ENCODE measurements around the gene ARHGAP9. TPM values are rescaled to one million over a fixed set of nuclear protein-coding genes. Genes with fewer than 3 reads are reported as not detected.
A peak's percentile ranks its signal among the peaks of the same experiment; 100 is the strongest.

The ARHGAP9 gene
- polyA plus RNA-seq, 1 of the 3 experiments (the other 2 are of a cell fraction), result 0.66 TPM

DNA sequence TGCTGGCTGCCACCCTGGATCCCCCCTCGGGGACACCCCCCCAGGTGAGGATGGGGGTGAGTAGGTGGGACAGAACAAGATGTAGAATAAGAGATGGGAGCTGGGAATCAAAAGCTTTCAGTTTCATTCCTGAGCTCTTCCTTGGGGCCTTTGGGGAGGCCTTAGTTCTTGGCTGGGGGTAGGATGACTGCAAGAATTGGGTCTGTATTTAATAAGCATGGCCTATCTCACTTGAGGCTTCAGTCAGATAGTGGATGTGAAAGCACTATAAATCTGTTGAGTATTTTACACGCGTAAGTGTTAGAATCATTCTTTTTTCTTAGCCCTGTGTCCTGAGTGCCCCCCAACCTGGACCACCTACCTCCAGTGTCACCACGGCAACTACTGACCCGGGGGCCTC is 47.5 kb upstream of the ARHGAP9 start:
- Histone ChIP-seq H3K36me3 (replicated peaks in 1 of 2; ENCODE audit: control insufficient read depth in 1 of 2, insufficient read depth in 2 of 2, low read length in 1 of 2) (peaks cover 30 to 78% of the 10 kb centered on the region in 2 experiments), H4K20me1 (ENCODE audit: insufficient read depth) (peaks cover 9% of the 10 kb centered on the region; the same call in 1 of the 2 replicates), H3F3A (replicated peaks; ENCODE audit: insufficient read depth) (peaks cover 18% of the 10 kb centered on the region), H3K9me2 (no peaks in the 10 kb centered on the region), H3K4me1 (ENCODE audit: control insufficient read depth in 1 of 2, insufficient read depth in 2 of 2, low read depth in 1 of 2, low read length in 1 of 2) (peaks cover 6 to 20% of the 10 kb centered on the region in 2 experiments), H3K4me2 (no peak overlapping the region), H3K79me2 (ENCODE audit: insufficient read depth) (peaks cover 28% of the 10 kb centered on the region), H2AFZ (ENCODE audit: low read depth) (no peak overlapping the region), H3K27ac (ENCODE audit: low read depth in 2 of 2, low read length in 1 of 2) (peak overlapping the region in 1 of 2 experiments; percentile 19; a peak in 1 of 4 replicates), H3K4me3 (ENCODE audit: low read depth in 2 of 2, low read length in 1 of 2) (no peak overlapping the region), H3K9ac (no peak overlapping the region), H3K27me3 (ENCODE audit: insufficient read depth) (no peaks in the 10 kb centered on the region), H3K9me3 (no peaks in the 10 kb centered on the region)
- no peak for TF ChIP-seq TEAD4 (IDR thresholded peaks at IDR 0.05; ENCODE audit: borderline replicate concordance, insufficient read depth)
- no peak for TF ChIP-seq GATA2 (CRISPR knock-in tag; IDR thresholded peaks at IDR 0.05)
- no peak for TF ChIP-seq FOSL2 (IDR thresholded peaks at IDR 0.05; ENCODE audit: borderline replicate concordance, low read depth)
- TF ChIP-seq, protein P1, sequence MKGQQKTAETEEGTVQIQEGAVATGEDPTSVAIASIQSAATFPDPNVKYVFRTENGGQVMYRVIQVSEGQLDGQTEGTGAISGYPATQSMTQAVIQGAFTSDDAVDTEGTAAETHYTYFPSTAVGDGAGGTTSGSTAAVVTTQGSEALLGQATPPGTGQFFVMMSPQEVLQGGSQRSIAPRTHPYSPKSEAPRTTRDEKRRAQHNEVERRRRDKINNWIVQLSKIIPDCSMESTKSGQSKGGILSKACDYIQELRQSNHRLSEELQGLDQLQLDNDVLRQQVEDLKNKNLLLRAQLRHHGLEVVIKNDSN (IDR thresholded peaks at IDR 0.05; ENCODE audit: borderline replicate concordance, low read depth), result no peak
- TF ChIP-seq MEF2A (IDR thresholded peaks at IDR 0.05; ENCODE audit: borderline replicate concordance, low read depth), result no peak
- TF ChIP-seq, protein P2, sequence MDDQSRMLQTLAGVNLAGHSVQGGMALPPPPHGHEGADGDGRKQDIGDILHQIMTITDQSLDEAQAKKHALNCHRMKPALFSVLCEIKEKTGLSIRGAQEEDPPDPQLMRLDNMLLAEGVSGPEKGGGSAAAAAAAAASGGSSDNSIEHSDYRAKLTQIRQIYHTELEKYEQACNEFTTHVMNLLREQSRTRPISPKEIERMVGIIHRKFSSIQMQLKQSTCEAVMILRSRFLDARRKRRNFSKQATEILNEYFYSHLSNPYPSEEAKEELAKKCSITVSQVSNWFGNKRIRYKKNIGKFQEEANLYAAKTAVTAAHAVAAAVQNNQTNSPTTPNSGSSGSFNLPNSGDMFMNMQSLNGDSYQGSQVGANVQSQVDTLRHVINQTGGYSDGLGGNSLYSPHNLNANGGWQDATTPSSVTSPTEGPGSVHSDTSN (IDR thresholded peaks at IDR 0.05), result no peak
- TF ChIP-seq, protein P3, sequence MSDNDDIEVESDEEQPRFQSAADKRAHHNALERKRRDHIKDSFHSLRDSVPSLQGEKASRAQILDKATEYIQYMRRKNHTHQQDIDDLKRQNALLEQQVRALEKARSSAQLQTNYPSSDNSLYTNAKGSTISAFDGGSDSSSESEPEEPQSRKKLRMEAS (IDR thresholded peaks at IDR 0.05; ENCODE audit: low read depth), result no peak
- TF ChIP-seq FOXJ3 (CRISPR knock-in tag; IDR thresholded peaks at IDR 0.05), result no peak
- no peak for TF ChIP-seq RCOR1 (IDR thresholded peaks at IDR 0.05; ENCODE audit: low read length)
- TF ChIP-seq RFX5 (IDR thresholded peaks at IDR 0.05; ENCODE audit: low read length), result no peak
- TF ChIP-seq, protein P4, sequence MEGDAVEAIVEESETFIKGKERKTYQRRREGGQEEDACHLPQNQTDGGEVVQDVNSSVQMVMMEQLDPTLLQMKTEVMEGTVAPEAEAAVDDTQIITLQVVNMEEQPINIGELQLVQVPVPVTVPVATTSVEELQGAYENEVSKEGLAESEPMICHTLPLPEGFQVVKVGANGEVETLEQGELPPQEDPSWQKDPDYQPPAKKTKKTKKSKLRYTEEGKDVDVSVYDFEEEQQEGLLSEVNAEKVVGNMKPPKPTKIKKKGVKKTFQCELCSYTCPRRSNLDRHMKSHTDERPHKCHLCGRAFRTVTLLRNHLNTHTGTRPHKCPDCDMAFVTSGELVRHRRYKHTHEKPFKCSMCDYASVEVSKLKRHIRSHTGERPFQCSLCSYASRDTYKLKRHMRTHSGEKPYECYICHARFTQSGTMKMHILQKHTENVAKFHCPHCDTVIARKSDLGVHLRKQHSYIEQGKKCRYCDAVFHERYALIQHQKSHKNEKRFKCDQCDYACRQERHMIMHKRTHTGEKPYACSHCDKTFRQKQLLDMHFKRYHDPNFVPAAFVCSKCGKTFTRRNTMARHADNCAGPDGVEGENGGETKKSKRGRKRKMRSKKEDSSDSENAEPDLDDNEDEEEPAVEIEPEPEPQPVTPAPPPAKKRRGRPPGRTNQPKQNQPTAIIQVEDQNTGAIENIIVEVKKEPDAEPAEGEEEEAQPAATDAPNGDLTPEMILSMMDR (IDR thresholded peaks at IDR 0.05), result no peak
- TF ChIP-seq, protein P5, sequence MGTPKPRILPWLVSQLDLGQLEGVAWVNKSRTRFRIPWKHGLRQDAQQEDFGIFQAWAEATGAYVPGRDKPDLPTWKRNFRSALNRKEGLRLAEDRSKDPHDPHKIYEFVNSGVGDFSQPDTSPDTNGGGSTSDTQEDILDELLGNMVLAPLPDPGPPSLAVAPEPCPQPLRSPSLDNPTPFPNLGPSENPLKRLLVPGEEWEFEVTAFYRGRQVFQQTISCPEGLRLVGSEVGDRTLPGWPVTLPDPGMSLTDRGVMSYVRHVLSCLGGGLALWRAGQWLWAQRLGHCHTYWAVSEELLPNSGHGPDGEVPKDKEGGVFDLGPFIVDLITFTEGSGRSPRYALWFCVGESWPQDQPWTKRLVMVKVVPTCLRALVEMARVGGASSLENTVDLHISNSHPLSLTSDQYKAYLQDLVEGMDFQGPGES (IDR thresholded peaks at IDR 0.05; ENCODE audit: low read depth, low read length), result no peak
- TF ChIP-seq RXRA (IDR thresholded peaks at IDR 0.05; ENCODE audit: borderline replicate concordance, low read depth), result no peak
- TF ChIP-seq JUND (IDR thresholded peaks at IDR 0.05), result no peak
- TF ChIP-seq GABPA (IDR thresholded peaks at IDR 0.05; ENCODE audit: low read depth), result no peak
- TF ChIP-seq, protein P6, sequence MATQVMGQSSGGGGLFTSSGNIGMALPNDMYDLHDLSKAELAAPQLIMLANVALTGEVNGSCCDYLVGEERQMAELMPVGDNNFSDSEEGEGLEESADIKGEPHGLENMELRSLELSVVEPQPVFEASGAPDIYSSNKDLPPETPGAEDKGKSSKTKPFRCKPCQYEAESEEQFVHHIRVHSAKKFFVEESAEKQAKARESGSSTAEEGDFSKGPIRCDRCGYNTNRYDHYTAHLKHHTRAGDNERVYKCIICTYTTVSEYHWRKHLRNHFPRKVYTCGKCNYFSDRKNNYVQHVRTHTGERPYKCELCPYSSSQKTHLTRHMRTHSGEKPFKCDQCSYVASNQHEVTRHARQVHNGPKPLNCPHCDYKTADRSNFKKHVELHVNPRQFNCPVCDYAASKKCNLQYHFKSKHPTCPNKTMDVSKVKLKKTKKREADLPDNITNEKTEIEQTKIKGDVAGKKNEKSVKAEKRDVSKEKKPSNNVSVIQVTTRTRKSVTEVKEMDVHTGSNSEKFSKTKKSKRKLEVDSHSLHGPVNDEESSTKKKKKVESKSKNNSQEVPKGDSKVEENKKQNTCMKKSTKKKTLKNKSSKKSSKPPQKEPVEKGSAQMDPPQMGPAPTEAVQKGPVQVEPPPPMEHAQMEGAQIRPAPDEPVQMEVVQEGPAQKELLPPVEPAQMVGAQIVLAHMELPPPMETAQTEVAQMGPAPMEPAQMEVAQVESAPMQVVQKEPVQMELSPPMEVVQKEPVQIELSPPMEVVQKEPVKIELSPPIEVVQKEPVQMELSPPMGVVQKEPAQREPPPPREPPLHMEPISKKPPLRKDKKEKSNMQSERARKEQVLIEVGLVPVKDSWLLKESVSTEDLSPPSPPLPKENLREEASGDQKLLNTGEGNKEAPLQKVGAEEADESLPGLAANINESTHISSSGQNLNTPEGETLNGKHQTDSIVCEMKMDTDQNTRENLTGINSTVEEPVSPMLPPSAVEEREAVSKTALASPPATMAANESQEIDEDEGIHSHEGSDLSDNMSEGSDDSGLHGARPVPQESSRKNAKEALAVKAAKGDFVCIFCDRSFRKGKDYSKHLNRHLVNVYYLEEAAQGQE (IDR thresholded peaks at IDR 0.05; ENCODE audit: low read depth, low read length), result no peak
- 75% methylated on average over 4 of the region's 5 CpGs for WGBS (ENCODE audit: low lambda C conversion rate)
- no peak for DNase-seq
- CTCF ChIA-PET, result interaction anchor here (0.5 to 1.5 kb wide), 4 partner anchors 13 to 199 kb away, joined by 3 to 5 read pairs (median 4); no protein-coding TSS in a partner anchor
- POLR2A ChIA-PET, result interaction anchor here (1.1 to 1.3 kb wide), 3 partner anchors 9 to 12 kb away, joined by 3 to 4 read pairs (median 3); no protein-coding TSS in a partner anchor

All from SK-N-SH (cell line).